Activated CD8-positive, alpha-beta memory T cell treated with anti-CD3 and anti-CD28 coated beads for 4 hours (primary cell): Measurements from ENCODE around the gene SPAG5.

Source experiments
- DNase-seq, 2 donors: peaks; one replicate each; pipeline ENCODE4 v3.0.0-alpha.2; 2020; ENCODE audit warnings: low read depth in 2 of 2

Gene SPAG5

GRCh38 chr17:28573966-28574480 is 24.8 kb downstream of the SPAG5 start:
- no peak for DNase-seq

- DNase-seq = no peak
Measured at GRCh38 chr17:28573521-28573920, 25.3 kb downstream of the SPAG5 start.

GRCh38 chr17:28573040-28573380 is 25.8 kb downstream of the SPAG5 start:
- DNase-seq = no peak

- DNase-seq = no peak
Measured at GRCh38 chr17:28572259-28573039, 26.4 kb downstream of the SPAG5 start.

- peak; percentile 79 to 87 for DNase-seq
Measured at GRCh38 chr17:28571361-28572122, 27.3 kb downstream of the SPAG5 start, which contains the start of gene PIGS. Gene PIGS, minus strand, starts transcription at chr17:28571524. Its CDS starts 28 bp downstream, at chr17:28571496.

GRCh38 chr17:28570716-28571360 is 28.0 kb downstream of the SPAG5 start:
- peak in 1 of 2 donors; percentile 29 for DNase-seq

- no peak for DNase-seq
Measured at GRCh38 chr17:28569446-28569845, 29.4 kb downstream of the SPAG5 start.

- DNase-seq = no peak
Measured at GRCh38 chr17:28567604-28568003, 31.2 kb downstream of the SPAG5 start.

GRCh38 chr17:28563475-28563874 is 35.4 kb downstream of the SPAG5 start:
- DNase-seq = no peak

GRCh38 chr17:28555022-28555421 is 43.8 kb downstream of the SPAG5 start:
- DNase-seq = no peak

GRCh38 chr17:28554565-28554964 is 44.3 kb downstream of the SPAG5 start:
- no peak for DNase-seq

GRCh38 chr17:28553000-28553505 is 45.8 kb downstream of the SPAG5 start:
- DNase-seq = no peak

- DNase-seq = peak; percentile 42 to 54
Measured at GRCh38 chr17:28552176-28552999, 46.4 kb downstream of the SPAG5 start, which contains the start of gene UNC119. Gene UNC119, minus strand, starts transcription at chr17:28552624. Its CDS starts 67 bp downstream, at chr17:28552557.

GRCh38 chr17:28551421-28552175 is 47.2 kb downstream of the SPAG5 start:
- DNase-seq = no peak

GRCh38 chr17:28550858-28551257 is 48.0 kb downstream of the SPAG5 start:
- DNase-seq = no peak

- DNase-seq = no peak
Measured at GRCh38 chr17:28549236-28550132, 49.3 kb downstream of the SPAG5 start.

- no peak for DNase-seq
Measured at GRCh38 chr17:28548417-28549130, 50.3 kb downstream of the SPAG5 start.

GRCh38 chr17:28547623-28548416 is 51.0 kb downstream of the SPAG5 start:
- DNase-seq = no peak
